Measurements from ENCODE around the gene FBXL3.

DNA sequence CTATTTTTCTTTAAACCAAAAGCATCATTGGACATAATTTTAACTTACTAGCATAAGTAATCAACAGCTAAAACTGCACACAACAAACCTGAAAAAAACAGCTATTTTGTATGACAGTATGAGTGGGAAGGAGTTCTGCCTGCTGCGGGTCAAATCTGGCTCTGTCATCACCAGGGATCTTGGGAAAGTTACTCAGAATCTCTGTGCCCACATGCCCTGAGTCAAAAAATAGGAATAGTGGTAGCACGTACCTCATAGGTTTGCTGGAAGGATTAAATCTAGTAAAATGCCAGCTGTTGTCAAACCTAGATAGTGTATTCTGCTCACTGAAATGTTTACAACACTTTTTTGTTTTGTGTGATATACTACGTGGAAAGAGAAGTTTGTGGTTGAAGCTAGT lies 33.9 kb downstream of the FBXL3 start:
- TF ChIP-seq, protein P1, sequence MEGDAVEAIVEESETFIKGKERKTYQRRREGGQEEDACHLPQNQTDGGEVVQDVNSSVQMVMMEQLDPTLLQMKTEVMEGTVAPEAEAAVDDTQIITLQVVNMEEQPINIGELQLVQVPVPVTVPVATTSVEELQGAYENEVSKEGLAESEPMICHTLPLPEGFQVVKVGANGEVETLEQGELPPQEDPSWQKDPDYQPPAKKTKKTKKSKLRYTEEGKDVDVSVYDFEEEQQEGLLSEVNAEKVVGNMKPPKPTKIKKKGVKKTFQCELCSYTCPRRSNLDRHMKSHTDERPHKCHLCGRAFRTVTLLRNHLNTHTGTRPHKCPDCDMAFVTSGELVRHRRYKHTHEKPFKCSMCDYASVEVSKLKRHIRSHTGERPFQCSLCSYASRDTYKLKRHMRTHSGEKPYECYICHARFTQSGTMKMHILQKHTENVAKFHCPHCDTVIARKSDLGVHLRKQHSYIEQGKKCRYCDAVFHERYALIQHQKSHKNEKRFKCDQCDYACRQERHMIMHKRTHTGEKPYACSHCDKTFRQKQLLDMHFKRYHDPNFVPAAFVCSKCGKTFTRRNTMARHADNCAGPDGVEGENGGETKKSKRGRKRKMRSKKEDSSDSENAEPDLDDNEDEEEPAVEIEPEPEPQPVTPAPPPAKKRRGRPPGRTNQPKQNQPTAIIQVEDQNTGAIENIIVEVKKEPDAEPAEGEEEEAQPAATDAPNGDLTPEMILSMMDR (IDR thresholded peaks at IDR 0.05; ENCODE audit: insufficient read depth, low read length), result no peak
- TF ChIP-seq POLR2AphosphoS5 (IDR thresholded peaks at IDR 0.05; ENCODE audit: low read depth) (no peak), GABPA (IDR thresholded peaks at IDR 0.05; ENCODE audit: low read depth) (no peak), SPI1 (IDR thresholded peaks at IDR 0.05; ENCODE audit: borderline replicate concordance, low read depth) (no peak)
- TF ChIP-seq, protein P2, sequence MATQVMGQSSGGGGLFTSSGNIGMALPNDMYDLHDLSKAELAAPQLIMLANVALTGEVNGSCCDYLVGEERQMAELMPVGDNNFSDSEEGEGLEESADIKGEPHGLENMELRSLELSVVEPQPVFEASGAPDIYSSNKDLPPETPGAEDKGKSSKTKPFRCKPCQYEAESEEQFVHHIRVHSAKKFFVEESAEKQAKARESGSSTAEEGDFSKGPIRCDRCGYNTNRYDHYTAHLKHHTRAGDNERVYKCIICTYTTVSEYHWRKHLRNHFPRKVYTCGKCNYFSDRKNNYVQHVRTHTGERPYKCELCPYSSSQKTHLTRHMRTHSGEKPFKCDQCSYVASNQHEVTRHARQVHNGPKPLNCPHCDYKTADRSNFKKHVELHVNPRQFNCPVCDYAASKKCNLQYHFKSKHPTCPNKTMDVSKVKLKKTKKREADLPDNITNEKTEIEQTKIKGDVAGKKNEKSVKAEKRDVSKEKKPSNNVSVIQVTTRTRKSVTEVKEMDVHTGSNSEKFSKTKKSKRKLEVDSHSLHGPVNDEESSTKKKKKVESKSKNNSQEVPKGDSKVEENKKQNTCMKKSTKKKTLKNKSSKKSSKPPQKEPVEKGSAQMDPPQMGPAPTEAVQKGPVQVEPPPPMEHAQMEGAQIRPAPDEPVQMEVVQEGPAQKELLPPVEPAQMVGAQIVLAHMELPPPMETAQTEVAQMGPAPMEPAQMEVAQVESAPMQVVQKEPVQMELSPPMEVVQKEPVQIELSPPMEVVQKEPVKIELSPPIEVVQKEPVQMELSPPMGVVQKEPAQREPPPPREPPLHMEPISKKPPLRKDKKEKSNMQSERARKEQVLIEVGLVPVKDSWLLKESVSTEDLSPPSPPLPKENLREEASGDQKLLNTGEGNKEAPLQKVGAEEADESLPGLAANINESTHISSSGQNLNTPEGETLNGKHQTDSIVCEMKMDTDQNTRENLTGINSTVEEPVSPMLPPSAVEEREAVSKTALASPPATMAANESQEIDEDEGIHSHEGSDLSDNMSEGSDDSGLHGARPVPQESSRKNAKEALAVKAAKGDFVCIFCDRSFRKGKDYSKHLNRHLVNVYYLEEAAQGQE (IDR thresholded peaks at IDR 0.05; ENCODE audit: insufficient replicate concordance, low read depth), result no peak
